Astrocyte of the spinal cord (primary cell): Measurements from ENCODE around the gene ATP2A3.

Source experiments
- DNase-seq: peaks from one replicate; pipeline ENCODE4 v3.0.0; 2011; ENCODE audit warnings: low read depth, low spot score
- H3K4me3 ChIP-seq: 2 replicates; pipeline ENCODE4 v1.5.1; 2011; ENCODE audit warnings: low read depth, mild to moderate bottlenecking, low read length, moderate library complexity
- CTCF ChIP-seq: IDR thresholded peaks from 2 replicates; pipeline ENCODE4 v1.5.1; 2012; ENCODE audit warnings: low read depth, mild to moderate bottlenecking, low read length, inconsistent platforms
- in situ Hi-C: cut with HindIII; loops from 2 replicates; pipeline ENCODE4 v1.10.0; 2017; ENCODE audit warnings: low sequenced_read_pairs

Gene ATP2A3

DNA sequence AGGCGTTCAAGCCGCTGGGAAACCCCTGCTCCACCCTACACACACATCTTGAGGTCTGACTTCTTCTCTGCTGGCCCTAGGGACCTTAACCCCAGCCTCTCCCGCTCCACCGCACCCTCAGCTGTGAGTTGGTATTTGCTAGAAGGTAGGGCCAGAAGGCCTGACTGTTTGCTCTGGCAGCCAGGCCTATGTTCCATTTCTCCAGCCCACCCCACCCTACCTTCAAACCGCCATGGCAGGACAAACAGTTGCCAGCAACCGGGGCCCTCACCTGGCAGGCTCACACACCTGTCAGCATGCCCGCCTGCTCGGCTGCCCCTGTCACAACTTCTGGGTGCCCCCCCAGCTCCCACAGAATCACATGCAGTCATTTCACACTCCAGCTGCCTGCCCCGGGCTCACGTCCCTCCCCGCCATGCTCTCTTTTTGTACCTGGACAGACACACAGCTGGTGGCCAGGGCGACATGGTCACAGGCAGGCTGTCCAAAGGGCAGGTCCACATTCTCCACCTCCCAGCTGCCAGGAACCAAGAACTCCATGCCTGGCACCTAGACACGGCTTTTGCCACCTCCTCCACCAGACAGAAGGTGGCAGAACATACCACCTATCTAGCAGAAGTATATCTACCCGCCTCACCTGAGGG lies 2.6 kb upstream of the ATP2A3 start:
- no peak overlapping the region for H3K4me3 ChIP-seq
- DNase-seq, result no peak
- TF ChIP-seq CTCF, result no peak
- in situ Hi-C loops, result no loop called here

DNA sequence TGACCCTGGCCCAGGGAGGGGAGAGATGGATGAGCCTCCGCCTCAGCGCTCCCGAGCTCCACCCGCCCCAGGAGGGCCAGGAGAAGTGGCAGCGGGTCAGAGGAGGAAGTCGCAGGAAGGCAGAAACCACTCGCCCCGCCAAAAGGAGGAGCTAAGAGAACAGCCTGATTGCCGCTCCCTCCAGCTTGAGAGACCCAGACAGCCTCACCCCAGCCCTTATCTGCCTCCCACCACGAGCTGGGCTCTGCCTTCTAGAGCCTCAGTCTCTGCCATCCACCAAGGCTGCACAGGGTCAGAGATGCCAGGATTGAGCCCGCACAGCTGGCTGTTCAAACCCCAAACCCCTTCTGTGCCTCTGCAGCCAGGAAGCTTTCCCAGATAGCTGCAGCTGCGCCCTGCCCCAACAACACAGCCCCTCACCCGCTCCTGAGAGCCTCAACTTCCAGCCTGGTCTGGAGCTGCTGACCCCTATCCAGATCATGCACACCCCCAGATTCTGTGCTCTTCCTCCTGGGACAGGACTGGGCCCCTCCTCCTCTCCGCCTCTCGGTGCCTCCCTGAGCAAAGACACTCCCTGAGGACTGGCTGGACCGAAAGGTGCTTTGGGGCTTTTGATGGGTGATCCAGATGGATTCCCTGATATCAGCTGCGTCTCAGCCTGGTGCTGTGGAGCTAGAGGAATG lies 1.0 kb upstream of the ATP2A3 start:
- no peak for TF ChIP-seq CTCF
- in situ Hi-C loops, result no loop called here
- H3K4me3 ChIP-seq, result peak overlapping the region; percentile 28
- no peak for DNase-seq

GRCh38 chr17:3963237-3964201 lies 718 bp downstream of the ATP2A3 start:
- TF ChIP-seq CTCF, result no peak
- H3K4me3 ChIP-seq, result no peak overlapping the region
- DNase-seq, result no peak
- in situ Hi-C loops, result no loop called here

DNA sequence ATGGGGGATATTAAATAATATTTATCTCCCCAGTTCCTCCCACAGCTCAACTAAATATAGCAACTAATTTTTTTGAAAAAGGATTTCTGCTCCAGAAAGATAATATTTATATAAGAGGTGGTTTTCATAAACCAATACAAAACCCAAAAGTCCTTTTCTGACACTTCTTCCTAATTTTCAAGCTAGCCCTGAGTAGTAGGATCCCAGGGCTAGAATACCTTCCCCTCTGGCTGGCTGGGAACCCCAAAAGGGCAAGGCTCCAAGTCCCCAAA lies 1.3 kb downstream of the ATP2A3 start:
- no peak for DNase-seq
- in situ Hi-C loops, result no loop called here
- no peak for TF ChIP-seq CTCF
- no peak overlapping the region for H3K4me3 ChIP-seq

- in situ Hi-C loops, result no loop called here
- TF ChIP-seq CTCF, result no peak
- no peak for DNase-seq
- H3K4me3 ChIP-seq, result no peak overlapping the region
These were observed 1.8 kb downstream of the ATP2A3 start for GRCh38 chr17:3962217-3962964.

DNA sequence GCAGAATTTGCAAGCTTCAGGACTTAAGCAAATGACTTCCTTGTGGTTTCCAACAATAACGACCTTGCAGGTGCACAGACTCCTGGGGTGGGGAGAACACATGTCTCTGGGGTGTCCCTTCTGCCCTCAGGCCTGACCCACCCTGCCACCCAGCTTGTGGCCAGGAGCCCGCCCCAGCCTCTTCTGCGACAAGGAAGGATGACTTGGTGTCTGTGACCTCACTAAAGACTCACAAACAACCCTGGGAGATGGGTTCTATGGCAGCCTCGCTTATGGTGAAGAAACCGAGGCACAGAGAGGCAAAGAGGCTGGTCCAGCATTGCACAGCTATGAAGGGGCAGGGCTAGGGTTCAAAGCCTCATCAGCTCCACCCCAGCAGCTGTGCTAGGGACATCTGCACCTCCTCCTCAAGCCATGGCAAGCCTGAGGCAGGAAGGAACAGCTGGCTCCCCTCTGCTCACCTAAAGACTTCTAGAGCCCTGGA lies 2.6 kb downstream of the ATP2A3 start:
- in situ Hi-C loops, result no loop called here
- DNase-seq, result no peak

More for the DNA sequence above, 2.6 kb downstream of the ATP2A3 start:
- TF ChIP-seq CTCF, result no peak
- no peak overlapping the region for H3K4me3 ChIP-seq
